ENCODE results near the gene DCTN4. TPM values are rescaled to one million over a fixed set of nuclear protein-coding genes. Genes with fewer than 3 reads are reported as not detected.
"Not testable (repeated sequence)": the region's sequence is repeated elsewhere in the genome, so short reads cannot be mapped to it uniquely, and the experiment has no call there.

DCTN4 gene
- total RNA-seq, 1 donor from 2014 or later: 43.9 TPM

DNA sequence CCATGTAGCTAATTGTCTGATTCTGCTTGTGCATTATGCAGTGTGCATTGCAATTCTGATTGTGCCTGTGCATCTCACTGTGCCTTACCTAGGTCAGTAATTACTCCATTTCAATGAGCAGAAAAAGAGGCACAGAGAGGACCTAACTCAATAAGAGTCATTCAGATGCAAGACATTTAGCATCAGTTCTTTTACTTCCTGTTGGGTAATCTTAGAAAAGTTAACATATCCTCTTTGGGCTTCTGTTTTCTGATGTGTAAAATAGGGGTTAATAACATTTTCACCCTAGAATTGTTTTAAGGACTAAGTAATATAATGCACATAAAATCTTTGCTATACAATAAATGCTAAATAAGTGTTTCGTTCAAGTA, 7.0 kb upstream of the DCTN4 start:
- no peaks in the 10 kb centered on the region for H3K27me3 Mint-ChIP-seq
- peaks cover 9% of the 10 kb centered on the region for H3K4me1 Mint-ChIP-seq
- intact Hi-C loops (cut with micrococcal nuclease): no loop called here
- no peaks in the 10 kb centered on the region for H3K9me3 Mint-ChIP-seq
- H3K27ac Mint-ChIP-seq: no peak overlapping the region
- H3K4me3 Mint-ChIP-seq: no peak overlapping the region
- H3K36me3 Mint-ChIP-seq (ENCODE audit: low read depth): peaks cover 5% of the 10 kb centered on the region
- no peak for DNase-seq

GRCh38 chr5:150765011-150765798, 6.4 kb upstream of the DCTN4 start:
- peak; percentile 49 for DNase-seq
- H3K4me3 Mint-ChIP-seq: no peak overlapping the region
- no peaks in the 10 kb centered on the region for H3K27me3 Mint-ChIP-seq
- H3K36me3 Mint-ChIP-seq (ENCODE audit: low read depth): peaks cover 5% of the 10 kb centered on the region
- no peak overlapping the region for H3K27ac Mint-ChIP-seq
- no peaks in the 10 kb centered on the region for H3K9me3 Mint-ChIP-seq
- H3K4me1 Mint-ChIP-seq: peaks cover 6% of the 10 kb centered on the region
- intact Hi-C loops (cut with micrococcal nuclease): no loop called here

- no peak overlapping the region for H3K27ac Mint-ChIP-seq
- H3K4me1 Mint-ChIP-seq: peaks cover 6% of the 10 kb centered on the region
- H3K4me3 Mint-ChIP-seq: no peak overlapping the region
- peaks cover 5% of the 10 kb centered on the region for H3K36me3 Mint-ChIP-seq (ENCODE audit: low read depth)
- H3K27me3 Mint-ChIP-seq: no peaks in the 10 kb centered on the region
- peak; percentile 35 for DNase-seq
- H3K9me3 Mint-ChIP-seq: no peaks in the 10 kb centered on the region
- intact Hi-C loops (cut with micrococcal nuclease): no loop called here
Observed at GRCh38 chr5:150764530-150764929, 5.7 kb upstream of the DCTN4 start.

DNA sequence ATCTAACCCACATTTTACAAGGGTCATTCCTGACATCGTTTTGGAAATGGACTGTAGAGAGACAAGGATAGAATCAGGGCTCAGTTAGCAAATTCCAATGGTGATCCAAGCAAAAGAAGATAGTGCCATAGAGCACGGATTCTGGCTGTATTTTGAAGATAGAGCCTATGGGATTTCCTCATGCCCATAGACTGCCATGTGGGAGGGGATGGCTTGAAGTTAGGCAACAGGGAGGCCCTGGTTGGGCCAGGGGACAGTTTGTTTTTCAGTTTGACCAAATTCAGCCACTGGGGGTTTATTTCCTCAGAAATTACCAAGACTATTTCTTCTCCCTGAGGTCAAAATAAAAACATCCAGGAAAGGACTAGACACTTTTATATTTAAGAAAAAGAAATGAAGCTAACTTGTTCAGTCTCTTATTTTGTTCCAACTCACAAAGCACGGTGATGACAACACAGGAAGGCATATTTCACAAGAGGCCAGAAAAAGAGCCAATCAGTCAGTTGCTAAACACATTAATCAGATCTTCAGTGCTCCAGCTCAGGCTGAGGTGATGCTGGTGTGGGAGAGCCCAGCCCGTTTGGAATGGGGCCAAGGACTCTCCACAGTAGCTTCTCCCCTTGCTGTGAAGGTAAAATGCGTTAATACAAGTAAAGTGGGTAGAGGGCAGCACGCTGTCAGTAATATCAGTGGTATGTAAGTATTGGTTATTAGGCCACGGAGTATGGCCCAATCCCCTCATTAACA, 4.4 kb upstream of the DCTN4 start:
- H3K4me3 Mint-ChIP-seq: no peak overlapping the region
- H3K9me3 Mint-ChIP-seq: no peaks in the 10 kb centered on the region
- H3K36me3 Mint-ChIP-seq (ENCODE audit: low read depth): peaks cover 5% of the 10 kb centered on the region
- H3K27me3 Mint-ChIP-seq: no peaks in the 10 kb centered on the region
- H3K4me1 Mint-ChIP-seq: peaks cover 12% of the 10 kb centered on the region
- peak; percentile 53 for DNase-seq
- H3K27ac Mint-ChIP-seq: no peak overlapping the region
- intact Hi-C loops (cut with micrococcal nuclease): no loop called here

DNA sequence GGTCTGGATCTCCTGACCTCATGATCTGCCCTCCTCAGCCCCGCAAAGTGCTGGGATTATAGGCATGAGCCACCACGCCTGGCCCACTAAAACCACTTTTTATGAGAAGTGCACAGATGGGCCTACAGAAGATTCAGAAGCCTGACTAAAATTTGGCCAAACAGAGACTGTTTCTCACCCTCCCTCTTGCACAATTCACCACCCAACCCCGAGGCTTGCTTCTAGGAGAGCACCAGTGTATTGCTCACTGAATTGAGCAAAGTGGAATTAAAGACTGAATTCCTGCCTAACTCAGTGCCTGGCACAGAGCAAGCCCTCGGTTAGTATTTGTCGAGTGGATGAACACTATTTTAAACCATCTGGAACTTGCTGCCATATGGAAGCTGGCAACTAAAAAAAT, 3.4 kb upstream of the DCTN4 start:
- no peaks in the 10 kb centered on the region for H3K27me3 Mint-ChIP-seq

DNA sequence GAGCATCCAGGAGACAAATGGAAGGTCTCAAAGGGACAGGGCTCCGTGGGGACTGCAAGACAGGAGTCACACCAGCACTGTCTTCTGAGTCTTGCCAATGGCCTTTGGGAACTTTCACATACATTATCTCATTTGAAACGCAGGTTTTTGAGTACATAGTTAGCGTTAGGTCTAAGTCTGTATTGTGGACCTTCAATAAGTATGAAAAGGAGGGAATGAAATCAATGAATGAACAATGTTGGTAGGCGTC, 442 bp upstream of the DCTN4 start:
- H3K9me3 Mint-ChIP-seq: no peaks in the 10 kb centered on the region
- H3K27ac Mint-ChIP-seq: no peak overlapping the region
- H3K4me3 Mint-ChIP-seq: no peak overlapping the region
- H3K27me3 Mint-ChIP-seq: no peaks in the 10 kb centered on the region
- H3K4me1 Mint-ChIP-seq: peaks cover 26% of the 10 kb centered on the region
- intact Hi-C loops (cut with micrococcal nuclease): no loop called here
- peaks cover 23% of the 10 kb centered on the region for H3K36me3 Mint-ChIP-seq (ENCODE audit: low read depth)
- DNase-seq: no peak

More for the DNA sequence above, 3.4 kb upstream of the DCTN4 start:
- peaks cover 14% of the 10 kb centered on the region for H3K4me1 Mint-ChIP-seq
- no peaks in the 10 kb centered on the region for H3K9me3 Mint-ChIP-seq
- peak; percentile 47 for DNase-seq
- no peak overlapping the region for H3K4me3 Mint-ChIP-seq
- H3K27ac Mint-ChIP-seq: no peak overlapping the region
- H3K36me3 Mint-ChIP-seq (ENCODE audit: low read depth): peaks cover 8% of the 10 kb centered on the region
- intact Hi-C loops (cut with micrococcal nuclease): no loop called here

GRCh38 chr5:150758203-150758530, 650 bp downstream of the DCTN4 start:
- H3K9me3 Mint-ChIP-seq: no peaks in the 10 kb centered on the region
- H3K36me3 Mint-ChIP-seq (ENCODE audit: low read depth): peaks cover 34% of the 10 kb centered on the region
- peaks cover 28% of the 10 kb centered on the region for H3K4me1 Mint-ChIP-seq
- H3K4me3 Mint-ChIP-seq: no peak overlapping the region
- DNase-seq: no peak
- H3K27ac Mint-ChIP-seq: no peak overlapping the region
- no peaks in the 10 kb centered on the region for H3K27me3 Mint-ChIP-seq
- intact Hi-C loops (cut with micrococcal nuclease): loop anchor here (1.0 kb wide), 4 partner anchors 16 to 57 kb away; partner anchors contain the start of gene RBM22

- Mint-ChIP-seq H3K27ac (peak overlapping the region; percentile 35), H3K4me1 (peaks cover 28% of the 10 kb centered on the region), H3K36me3 (ENCODE audit: low read depth) (peaks cover 40% of the 10 kb centered on the region), H3K27me3 (no peaks in the 10 kb centered on the region), H3K9me3 (no peaks in the 10 kb centered on the region), H3K4me3 (peak overlapping the region; percentile 76)
- intact Hi-C loops (cut with micrococcal nuclease): no loop called here
- DNase-seq: no peak
Observed at GRCh38 chr5:150757087-150757649, 1.6 kb downstream of the DCTN4 start.

- H3K27me3 Mint-ChIP-seq: no peaks in the 10 kb centered on the region
- H3K4me1 Mint-ChIP-seq: peaks cover 34% of the 10 kb centered on the region
- H3K36me3 Mint-ChIP-seq (ENCODE audit: low read depth): peaks cover 58% of the 10 kb centered on the region
- no peak overlapping the region for H3K4me3 Mint-ChIP-seq
- H3K27ac Mint-ChIP-seq: no peak overlapping the region
- H3K9me3 Mint-ChIP-seq: no peaks in the 10 kb centered on the region
- no peak for DNase-seq
- intact Hi-C loops (cut with micrococcal nuclease): no loop called here
Observed at GRCh38 chr5:150753863-150754262, 5.0 kb downstream of the DCTN4 start.

- H3K36me3 Mint-ChIP-seq (ENCODE audit: low read depth): peaks cover 58% of the 10 kb centered on the region
- no peaks in the 10 kb centered on the region for H3K9me3 Mint-ChIP-seq
- H3K27ac Mint-ChIP-seq: no peak overlapping the region
- no peak for DNase-seq
- peaks cover 34% of the 10 kb centered on the region for H3K4me1 Mint-ChIP-seq
- intact Hi-C loops (cut with micrococcal nuclease): no loop called here
- no peak overlapping the region for H3K4me3 Mint-ChIP-seq
- H3K27me3 Mint-ChIP-seq: no peaks in the 10 kb centered on the region
Observed at GRCh38 chr5:150753463-150753862, 5.4 kb downstream of the DCTN4 start.

DNA sequence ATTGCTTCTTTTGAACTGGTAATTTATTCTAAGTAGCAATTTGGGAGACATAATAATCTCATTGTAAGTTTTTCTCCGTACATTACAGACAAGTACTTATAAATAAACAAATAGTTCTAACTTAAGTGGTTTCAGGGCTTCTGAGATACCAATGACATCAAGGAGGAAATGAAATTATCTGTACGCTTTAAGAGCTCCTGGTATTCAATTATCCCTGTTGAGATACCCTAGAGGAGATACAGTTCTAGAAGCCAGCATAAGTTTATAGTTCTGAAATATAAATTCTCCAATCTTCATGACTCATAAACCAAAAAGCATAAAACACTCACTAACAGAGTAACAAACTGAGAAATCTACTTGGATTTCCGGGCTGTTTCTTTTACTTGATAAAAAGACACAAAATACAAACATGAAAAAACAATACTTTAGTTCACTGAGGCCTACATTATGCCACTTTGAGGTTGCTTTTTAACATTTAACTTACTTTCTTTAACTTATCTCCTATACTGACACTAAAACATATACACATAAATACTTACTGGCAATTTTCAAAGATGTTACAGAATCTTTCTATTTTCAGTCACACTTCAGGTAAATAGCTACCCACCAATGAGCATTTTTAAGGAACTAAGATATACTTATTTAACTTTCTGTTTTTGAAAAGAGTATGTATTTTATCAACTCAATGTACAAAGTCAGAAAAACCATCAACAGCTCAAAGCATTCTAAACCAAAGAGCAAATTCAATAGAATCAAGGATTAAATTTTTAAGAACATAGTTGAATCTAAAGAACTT, 7.5 kb downstream of the DCTN4 start:
- intact Hi-C loops (cut with micrococcal nuclease): loop anchor here (2.0 kb wide), 1 partner anchor 14 kb away; no protein-coding TSS in a partner anchor
- Mint-ChIP-seq H3K9me3 (no peaks in the 10 kb centered on the region), H3K27me3 (no peaks in the 10 kb centered on the region), H3K27ac (peak overlapping the region; percentile 2), H3K4me1 (peaks cover 31% of the 10 kb centered on the region), H3K4me3 (no peak overlapping the region), H3K36me3 (ENCODE audit: low read depth) (peaks cover 57% of the 10 kb centered on the region)
- no peak for DNase-seq

DNA sequence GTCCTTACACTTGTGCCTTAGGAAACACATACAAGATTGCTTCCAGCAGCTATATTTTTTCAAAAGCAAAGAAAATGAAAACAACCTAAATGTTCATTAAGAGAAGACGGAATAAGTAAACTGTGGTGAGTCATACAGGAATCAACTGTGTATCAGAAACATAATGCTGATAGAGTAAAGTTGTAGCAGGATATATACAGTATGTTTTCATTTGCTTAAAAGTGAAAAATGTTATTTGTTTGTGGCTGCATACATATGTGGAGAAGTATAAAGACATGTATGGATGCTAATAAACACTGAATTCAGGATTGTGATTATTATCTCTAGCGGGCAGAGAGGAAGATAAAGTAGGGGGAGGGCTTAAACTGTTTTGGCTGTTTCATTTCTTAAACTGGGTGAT, 8.3 kb downstream of the DCTN4 start:
- no peak for DNase-seq
- Mint-ChIP-seq H3K27ac (no peak overlapping the region), H3K4me3 (no peak overlapping the region), H3K9me3 (no peaks in the 10 kb centered on the region), H3K36me3 (ENCODE audit: low read depth) (peaks cover 55% of the 10 kb centered on the region), H3K27me3 (no peaks in the 10 kb centered on the region), H3K4me1 (peaks cover 28% of the 10 kb centered on the region)
- intact Hi-C loops (cut with micrococcal nuclease): loop anchor here (2.0 kb wide), 1 partner anchor 14 kb away; no protein-coding TSS in a partner anchor

DNA sequence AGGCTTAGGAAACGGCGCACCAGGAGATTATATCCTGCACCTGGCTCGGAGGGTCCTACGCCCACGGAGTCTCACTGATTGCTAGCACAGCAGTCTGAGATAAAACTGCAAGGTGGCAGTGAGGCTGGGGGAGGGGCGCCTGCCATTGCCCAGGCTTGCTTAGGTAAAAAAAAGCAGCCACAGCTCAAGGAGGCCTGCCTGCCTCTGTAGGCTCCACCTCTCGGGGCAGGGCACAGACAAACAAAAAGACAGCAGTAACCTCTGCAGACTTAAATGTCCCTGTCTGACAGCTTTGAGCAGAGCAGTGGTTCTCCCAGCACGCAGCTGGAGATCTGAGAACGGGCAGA, 15.7 kb downstream of the DCTN4 start:
- intact Hi-C loops (cut with micrococcal nuclease): loop anchor here (2.0 kb wide), 1 partner anchor 36 kb away; the partner anchor contains the start of gene SMIM3
- DNase-seq: peak; percentile 70
- H3K27me3 Mint-ChIP-seq, H3K27ac Mint-ChIP-seq, H3K9me3 Mint-ChIP-seq: not testable (repeated sequence)
- Mint-ChIP-seq H3K36me3 (ENCODE audit: low read depth) (peaks cover 51% of the 10 kb centered on the region), H3K4me1 (peaks cover 49% of the 10 kb centered on the region), H3K4me3 (peak overlapping the region; percentile 71)

All from activated CD4-positive, alpha-beta T cell treated with anti-CD3 and anti-CD28 coated beads, Interleukin-2, amount 10 ng/mL, durations not matched to agents 24 days and 14 days (primary cell).